ENCODE results near the gene RASD1.

Gene RASD1

GRCh38 chr17:17509601-17510425 is 13.6 kb upstream of the RASD1 start:
- DNase-seq (ENCODE audit: low read depth), result no peak
- TF ChIP-seq, protein P1, sequence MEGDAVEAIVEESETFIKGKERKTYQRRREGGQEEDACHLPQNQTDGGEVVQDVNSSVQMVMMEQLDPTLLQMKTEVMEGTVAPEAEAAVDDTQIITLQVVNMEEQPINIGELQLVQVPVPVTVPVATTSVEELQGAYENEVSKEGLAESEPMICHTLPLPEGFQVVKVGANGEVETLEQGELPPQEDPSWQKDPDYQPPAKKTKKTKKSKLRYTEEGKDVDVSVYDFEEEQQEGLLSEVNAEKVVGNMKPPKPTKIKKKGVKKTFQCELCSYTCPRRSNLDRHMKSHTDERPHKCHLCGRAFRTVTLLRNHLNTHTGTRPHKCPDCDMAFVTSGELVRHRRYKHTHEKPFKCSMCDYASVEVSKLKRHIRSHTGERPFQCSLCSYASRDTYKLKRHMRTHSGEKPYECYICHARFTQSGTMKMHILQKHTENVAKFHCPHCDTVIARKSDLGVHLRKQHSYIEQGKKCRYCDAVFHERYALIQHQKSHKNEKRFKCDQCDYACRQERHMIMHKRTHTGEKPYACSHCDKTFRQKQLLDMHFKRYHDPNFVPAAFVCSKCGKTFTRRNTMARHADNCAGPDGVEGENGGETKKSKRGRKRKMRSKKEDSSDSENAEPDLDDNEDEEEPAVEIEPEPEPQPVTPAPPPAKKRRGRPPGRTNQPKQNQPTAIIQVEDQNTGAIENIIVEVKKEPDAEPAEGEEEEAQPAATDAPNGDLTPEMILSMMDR (conservative IDR thresholded peaks at IDR 0.05; ENCODE audit: low read length), result no peak
- H3K4me3 ChIP-seq (ENCODE audit: low read length), result no peak overlapping the region

GRCh38 chr17:17508646-17509591 is 12.7 kb upstream of the RASD1 start:
- no peak overlapping the region for H3K4me3 ChIP-seq (ENCODE audit: low read length)
- DNase-seq (ENCODE audit: low read depth), result no peak
- TF ChIP-seq, protein P1 (conservative IDR thresholded peaks at IDR 0.05; ENCODE audit: low read length), result no peak

DNA sequence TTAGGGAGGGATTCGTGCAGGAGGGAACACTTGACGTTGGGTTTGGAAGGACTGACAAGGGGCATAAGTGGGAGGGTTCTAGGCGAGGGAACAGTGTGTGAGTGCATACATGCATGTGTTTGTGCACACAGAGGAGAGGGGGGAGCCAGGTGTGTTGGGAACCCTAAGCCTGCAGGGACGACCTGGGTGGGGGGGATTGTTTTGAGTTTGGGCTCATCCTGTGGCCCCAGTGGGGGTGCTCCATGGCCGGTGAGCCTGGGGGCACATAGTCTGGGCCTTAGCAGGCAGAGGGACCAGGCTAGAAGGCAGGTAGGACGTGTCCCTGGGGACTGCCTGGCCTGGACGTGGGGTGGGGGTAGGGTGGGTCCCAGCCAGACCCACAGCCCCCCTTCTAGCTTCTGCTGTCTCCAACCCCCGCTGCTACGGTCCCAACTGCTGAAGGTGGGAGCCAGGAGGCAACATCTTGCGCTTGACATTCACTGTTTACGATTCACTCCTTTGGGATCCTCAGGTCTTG is 11.9 kb upstream of the RASD1 start:
- DNase-seq (ENCODE audit: low read depth), result no peak

DNA sequence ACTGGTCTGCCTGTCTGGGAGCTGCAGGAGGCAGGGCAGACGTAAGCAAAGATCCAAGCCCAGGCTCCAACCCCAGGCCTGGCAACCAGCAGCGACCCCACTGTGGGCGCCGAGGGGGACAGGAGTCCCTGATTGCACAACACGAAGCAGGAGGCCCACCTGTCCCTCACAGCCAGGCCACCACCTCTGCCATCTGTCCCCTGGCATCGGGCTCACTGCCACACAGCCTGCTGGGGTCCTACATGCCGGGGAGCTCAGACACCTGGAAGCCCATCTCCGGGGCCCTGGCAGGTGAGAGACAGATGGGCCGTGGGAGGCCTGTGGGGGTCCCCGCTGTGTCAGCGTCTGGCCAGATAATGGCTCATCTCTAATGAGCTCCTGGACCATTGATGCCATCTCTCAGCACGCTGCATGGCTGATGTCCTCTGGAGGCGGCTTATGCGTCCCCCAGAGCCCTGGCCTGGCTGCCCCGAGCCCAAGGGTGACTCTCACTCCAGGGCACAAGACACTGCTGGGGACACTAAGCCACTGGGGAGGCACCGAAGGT is 11.3 kb upstream of the RASD1 start:
- no peak for DNase-seq (ENCODE audit: low read depth)
- TF ChIP-seq, protein P1 (conservative IDR thresholded peaks at IDR 0.05; ENCODE audit: low read length), result no peak
- H3K4me3 ChIP-seq (ENCODE audit: low read length), result no peak overlapping the region

More for the DNA sequence above, 11.9 kb upstream of the RASD1 start:
- no peak overlapping the region for H3K4me3 ChIP-seq (ENCODE audit: low read length)
- TF ChIP-seq, protein P1 (conservative IDR thresholded peaks at IDR 0.05; ENCODE audit: low read length), result no peak

GRCh38 chr17:17506893-17507464 is 10.8 kb upstream of the RASD1 start:
- TF ChIP-seq, protein P1 (conservative IDR thresholded peaks at IDR 0.05; ENCODE audit: low read length), result no peak
- H3K4me3 ChIP-seq (ENCODE audit: low read length), result no peak overlapping the region
- no peak for DNase-seq (ENCODE audit: low read depth)

- TF ChIP-seq, protein P1 (conservative IDR thresholded peaks at IDR 0.05; ENCODE audit: low read length), result no peak
- no peak overlapping the region for H3K4me3 ChIP-seq (ENCODE audit: low read length)
- no peak for DNase-seq (ENCODE audit: low read depth)
Measured at GRCh38 chr17:17506181-17506741, 10.1 kb upstream of the RASD1 start.
